Testis (tissue), 2 donors: ENCODE measurements around the gene FRMD6.

Experiments
- POLR2A ChIP-seq: fragments of 450-650 bp; IDR thresholded peaks from one replicate; pipeline ENCODE4 v1.6.1; 2017; ENCODE audit warnings: antibody characterized with exemption, mild to moderate bottlenecking, moderate library complexity
- TF ChIP-seq, protein P1 (sequence below), 3 experiments: fragments of 450-650 bp in 2 of 3; fragments of 200-600 bp in 1 of 3; sonication (generic) in 1 of 3; IDR thresholded peaks; one replicate each; pipeline ENCODE4 v1.5.1; 2016 to 2019; ENCODE audit warnings: antibody characterized with exemption in 3 of 3, mild to moderate bottlenecking in 2 of 3, moderate library complexity in 1 of 3

DNA sequence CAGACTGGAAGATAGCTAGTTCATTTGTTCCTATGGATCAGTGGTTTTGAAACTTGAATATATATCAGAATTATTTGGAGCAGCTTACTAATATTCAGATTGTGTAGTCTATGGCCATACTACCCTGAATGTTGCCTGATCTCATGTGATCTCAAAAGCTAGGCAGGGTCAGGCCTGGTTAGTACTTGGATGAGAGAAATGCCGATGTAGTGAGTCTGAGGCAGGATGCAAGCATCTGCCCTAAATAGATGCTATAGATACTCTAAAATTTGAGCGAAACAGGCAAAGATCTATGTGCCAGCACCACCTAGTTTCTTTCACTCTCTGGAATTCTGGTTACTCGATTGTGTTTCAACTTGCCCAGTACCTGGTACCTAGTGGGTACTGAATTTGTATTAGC, 40.9 kb downstream of the FRMD6 start:
- TF ChIP-seq, protein P1, sequence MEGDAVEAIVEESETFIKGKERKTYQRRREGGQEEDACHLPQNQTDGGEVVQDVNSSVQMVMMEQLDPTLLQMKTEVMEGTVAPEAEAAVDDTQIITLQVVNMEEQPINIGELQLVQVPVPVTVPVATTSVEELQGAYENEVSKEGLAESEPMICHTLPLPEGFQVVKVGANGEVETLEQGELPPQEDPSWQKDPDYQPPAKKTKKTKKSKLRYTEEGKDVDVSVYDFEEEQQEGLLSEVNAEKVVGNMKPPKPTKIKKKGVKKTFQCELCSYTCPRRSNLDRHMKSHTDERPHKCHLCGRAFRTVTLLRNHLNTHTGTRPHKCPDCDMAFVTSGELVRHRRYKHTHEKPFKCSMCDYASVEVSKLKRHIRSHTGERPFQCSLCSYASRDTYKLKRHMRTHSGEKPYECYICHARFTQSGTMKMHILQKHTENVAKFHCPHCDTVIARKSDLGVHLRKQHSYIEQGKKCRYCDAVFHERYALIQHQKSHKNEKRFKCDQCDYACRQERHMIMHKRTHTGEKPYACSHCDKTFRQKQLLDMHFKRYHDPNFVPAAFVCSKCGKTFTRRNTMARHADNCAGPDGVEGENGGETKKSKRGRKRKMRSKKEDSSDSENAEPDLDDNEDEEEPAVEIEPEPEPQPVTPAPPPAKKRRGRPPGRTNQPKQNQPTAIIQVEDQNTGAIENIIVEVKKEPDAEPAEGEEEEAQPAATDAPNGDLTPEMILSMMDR (IDR thresholded peaks at IDR 0.05), result no peak
- no peak for TF ChIP-seq POLR2A
